GM13977 (cell line): ENCODE data around the gene RNF187.
"Not testable (repeated sequence)": the region's sequence is repeated elsewhere in the genome, so short reads cannot be mapped to it uniquely, and the experiment has no call there.

Source experiments
- DNase-seq: peaks from one replicate; pipeline ENCODE4 v3.0.0; 2012; ENCODE audit warnings: low spot score
- in situ Hi-C: fragments of 300-500 bp; cut with MboI; formaldehyde crosslinking; loops from one replicate; pipeline ENCODE4 v1.12.0; 2022; ENCODE audit warnings: low sequenced_read_pairs, low pct_unique_long_range_greater_than_20kb, mixed read lengths, inconsistent platforms; ENCODE audit not compliant: unreplicated experiment
- TF ChIP-seq, protein P1 (sequence below): IDR thresholded peaks from 2 replicates; pipeline ENCODE4 v1.5.1; 2012; ENCODE audit warnings: mild to moderate bottlenecking, control low read depth; ENCODE audit not compliant: insufficient read depth; ENCODE audit errors: extremely low read depth, missing control alignments

Gene RNF187

DNA sequence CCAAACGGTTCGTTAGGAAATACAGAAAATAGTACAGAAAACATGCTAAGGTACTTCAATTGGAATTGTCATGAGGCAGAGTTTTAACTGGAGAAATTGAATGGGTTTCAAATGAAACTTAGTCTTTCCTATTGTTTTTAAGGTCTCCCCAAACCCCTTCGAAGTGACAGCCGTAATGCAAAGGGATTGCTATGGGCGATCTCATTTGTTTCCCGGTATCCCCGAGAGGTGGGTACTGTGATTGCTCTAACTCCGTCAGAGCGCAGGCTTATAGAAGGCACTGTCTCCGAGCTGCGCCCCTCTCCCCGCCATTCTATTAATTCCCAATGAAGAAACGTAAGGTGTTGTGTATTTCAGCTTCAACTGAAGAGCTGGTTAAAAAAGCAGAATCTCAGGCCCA is 22.0 kb upstream of the RNF187 start:
- in situ Hi-C loops: no loop called here
- DNase-seq: no peak
- TF ChIP-seq, protein P1, sequence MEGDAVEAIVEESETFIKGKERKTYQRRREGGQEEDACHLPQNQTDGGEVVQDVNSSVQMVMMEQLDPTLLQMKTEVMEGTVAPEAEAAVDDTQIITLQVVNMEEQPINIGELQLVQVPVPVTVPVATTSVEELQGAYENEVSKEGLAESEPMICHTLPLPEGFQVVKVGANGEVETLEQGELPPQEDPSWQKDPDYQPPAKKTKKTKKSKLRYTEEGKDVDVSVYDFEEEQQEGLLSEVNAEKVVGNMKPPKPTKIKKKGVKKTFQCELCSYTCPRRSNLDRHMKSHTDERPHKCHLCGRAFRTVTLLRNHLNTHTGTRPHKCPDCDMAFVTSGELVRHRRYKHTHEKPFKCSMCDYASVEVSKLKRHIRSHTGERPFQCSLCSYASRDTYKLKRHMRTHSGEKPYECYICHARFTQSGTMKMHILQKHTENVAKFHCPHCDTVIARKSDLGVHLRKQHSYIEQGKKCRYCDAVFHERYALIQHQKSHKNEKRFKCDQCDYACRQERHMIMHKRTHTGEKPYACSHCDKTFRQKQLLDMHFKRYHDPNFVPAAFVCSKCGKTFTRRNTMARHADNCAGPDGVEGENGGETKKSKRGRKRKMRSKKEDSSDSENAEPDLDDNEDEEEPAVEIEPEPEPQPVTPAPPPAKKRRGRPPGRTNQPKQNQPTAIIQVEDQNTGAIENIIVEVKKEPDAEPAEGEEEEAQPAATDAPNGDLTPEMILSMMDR: no peak

GRCh38 chr1:228465571-228466146 is 21.5 kb upstream of the RNF187 start:
- TF ChIP-seq, protein P1: no peak
- DNase-seq: no peak
- in situ Hi-C loops: no loop called here

GRCh38 chr1:228468188-228468587 is 19.0 kb upstream of the RNF187 start:
- DNase-seq, in situ Hi-C loops: not testable (repeated sequence)

DNA sequence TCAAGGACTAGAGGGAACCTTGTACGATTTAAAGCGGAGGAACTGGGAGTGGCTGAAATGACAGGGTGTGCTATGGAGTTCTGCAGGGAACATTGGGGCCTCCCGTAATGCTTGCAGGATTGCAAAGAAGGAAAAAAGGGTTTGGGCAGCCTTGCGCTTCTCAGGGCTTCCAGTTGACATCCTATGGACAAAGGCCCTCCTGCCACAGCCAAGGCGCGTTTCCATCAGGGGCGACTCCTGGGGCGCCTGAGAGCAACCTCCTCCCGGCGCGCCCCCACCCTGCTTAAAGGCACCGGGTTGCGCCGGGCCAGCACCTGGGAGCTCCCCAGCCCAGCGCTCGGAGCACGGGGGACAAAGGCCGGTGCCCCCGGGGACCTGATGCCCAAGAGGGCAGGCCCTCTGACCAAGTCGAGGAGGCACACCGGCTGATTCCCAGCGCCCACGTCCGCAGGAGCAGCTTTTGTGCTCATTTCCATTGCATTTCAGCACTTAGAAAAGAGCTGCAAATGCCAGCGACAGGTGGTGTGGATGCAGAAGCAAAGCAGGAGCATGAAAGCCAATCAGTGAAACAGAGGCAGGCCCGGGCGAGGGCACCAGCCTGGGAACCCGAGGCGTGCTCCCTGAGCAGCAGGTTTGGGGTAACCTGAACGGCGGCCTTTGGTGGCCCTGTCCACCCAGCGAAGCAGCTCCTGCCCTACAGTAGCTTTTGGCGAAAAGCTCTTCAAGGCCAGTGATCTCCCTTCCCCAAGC is 17.6 kb upstream of the RNF187 start:
- in situ Hi-C loops: no loop called here
- TF ChIP-seq, protein P1: no peak
- DNase-seq: no peak

DNA sequence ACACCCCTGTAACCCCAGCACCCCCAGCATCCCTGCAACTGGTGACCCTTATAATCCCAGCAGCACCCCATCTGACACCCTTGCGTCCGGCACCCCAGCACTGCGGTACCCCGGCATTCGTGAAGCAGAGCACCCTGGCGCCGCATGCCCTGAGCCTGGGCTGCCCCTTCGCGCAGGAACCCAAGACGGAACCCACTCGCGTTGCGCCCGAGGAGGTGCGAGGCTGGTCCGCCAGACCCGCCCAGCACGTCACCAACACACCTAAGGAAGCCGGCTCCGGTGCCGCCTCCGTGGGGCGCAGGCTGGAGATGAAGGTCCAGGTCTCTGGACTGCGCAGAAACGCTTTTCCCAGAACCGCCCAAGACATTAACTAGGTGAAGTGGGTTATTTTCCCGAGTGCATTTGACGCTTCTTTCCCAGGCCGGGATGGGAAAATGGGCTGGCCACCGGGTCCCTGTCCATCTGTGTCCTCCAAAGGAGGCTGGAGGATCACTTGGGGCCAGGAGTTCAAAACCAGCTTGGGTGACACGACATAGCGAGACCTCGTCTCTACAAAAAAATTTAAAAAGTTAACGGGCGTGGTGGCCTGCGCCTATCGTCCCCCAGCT is 15.9 kb upstream of the RNF187 start:
- DNase-seq: no peak
- in situ Hi-C loops: no loop called here

DNA sequence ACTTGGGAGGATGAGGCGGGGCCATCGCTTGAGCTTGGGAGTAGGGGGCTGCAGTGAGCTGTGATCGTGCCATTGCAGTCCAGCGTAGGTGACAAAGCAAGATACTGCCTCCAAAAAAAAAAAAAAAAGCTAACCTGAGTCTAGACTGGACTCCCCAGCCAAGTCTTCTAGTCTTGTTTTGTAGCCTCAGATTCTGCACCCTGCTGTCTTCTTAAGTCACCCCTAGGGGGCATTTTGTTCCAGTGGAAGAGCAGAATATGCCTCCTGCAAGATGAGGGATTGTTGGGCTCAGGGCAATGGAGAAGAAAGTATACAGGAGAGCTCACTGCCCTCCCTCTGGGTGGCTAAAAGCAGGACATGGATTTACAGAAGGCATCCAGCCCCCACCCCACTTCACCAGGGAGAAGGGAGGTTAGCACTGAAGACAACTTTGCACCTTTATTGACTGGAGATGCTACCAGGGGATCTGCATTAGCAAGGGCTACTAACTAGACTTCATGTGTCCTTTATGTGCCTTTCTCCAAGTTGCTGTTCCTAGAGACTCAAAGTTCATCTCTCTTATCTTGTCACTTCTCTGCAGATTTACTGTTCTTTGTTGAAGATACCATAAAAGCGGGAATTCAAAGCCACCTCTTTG is 15.3 kb upstream of the RNF187 start:
- TF ChIP-seq, protein P1: peak; percentile 60
- in situ Hi-C loops: no loop called here
- DNase-seq: peak; percentile 63

More for the DNA sequence above, 15.9 kb upstream of the RNF187 start:
- TF ChIP-seq, protein P1: no peak
